ENCODE results near the gene TLN1.

The TLN1 gene

DNA sequence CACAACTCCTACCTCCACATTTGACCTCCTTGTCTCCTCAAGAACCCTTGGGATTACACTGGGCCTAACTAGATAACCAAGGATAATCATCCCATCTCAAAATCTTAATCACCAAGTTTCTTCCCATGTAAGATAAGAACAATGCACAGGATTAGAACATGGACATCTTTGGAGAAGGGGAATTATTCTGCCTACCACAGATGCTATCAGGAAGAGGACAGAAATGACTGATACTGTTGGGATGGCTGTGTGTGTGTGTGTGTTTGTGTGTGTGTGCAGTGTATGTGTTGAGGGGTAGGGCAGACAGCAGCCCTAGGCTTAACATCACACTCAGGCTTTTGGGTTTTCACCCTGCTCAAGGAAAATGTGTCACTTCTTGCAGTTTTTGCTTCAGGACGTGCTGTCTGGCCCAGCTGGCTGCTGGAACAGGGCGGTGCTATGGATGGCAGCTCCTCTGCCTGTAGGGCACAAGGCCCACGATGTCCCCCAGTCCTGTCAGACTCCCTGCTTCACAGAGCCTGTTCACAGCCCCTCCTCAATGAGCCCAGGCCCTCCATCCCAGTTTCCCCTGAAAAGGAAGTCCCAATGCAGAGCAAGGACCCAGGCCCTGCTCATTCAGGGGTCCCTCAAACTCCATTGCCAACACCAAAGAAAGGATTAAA is 50.5 kb downstream of the TLN1 start:
- no peak for DNase-seq

DNA sequence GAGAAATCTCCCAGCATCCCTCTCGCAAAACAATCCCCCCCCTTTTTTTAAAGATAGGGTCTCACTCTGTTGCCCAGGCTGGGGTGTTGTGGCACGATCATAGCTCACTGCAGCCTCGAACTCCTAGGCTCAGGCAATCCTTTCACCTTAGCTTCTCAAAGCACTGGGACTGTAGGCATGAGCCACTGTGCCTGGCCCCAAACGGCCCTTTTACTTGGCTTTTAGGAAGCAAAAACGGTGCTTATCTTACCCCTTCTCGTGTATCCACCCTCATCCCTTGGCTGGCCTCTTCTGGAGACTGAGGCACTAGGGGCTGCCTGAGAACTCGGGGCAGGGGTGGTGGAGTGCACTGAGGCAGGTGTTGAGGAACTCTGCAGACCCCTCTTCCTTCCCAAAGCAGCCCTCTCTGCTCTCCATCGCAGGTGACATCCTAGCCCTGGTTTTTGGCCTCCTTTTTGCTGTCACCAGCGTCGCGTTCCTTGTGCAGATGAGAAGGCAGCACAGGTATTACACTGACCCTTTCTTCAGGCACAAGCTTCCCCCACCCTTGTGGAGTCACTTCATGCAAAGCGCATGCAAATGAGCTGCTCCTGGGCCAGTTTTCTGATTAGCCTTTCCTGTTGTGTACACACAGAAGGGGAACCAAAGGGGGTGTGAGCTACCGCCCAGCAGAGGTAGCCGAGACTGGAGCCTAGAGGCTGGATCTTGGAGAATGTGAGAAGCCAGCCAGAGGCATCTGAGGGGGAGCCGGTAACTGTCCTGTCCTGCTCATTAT is 51.5 kb downstream of the TLN1 start:
- DNase-seq: no peak

DNA sequence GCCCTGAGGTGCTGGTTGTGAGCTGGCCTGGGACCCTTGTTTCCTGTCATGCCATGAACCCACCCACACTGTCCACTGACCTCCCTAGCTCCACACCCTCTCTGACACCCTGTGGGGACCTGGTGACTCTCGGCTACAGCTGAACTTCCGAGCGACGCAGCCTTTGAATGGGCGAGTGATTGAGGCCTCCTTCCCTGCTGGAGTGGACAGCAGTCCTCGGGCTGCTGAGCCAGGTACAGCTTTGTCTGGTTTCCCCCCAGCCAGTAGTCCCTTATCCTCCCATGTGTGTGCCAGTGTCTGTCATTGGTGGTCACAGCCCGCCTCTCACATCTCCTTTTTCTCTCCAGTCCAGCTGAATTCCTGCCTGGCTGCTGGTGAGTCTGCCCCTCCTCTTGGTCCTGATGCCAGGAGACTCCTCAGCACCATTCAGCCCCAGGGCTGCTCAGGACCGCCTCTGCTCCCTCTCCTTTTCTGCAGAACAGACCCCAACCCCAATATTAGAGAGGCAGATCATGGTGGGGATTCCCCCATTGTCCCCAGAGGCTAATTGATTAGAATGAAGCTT is 52.1 kb downstream of the TLN1 start:
- DNase-seq: no peak

DNA sequence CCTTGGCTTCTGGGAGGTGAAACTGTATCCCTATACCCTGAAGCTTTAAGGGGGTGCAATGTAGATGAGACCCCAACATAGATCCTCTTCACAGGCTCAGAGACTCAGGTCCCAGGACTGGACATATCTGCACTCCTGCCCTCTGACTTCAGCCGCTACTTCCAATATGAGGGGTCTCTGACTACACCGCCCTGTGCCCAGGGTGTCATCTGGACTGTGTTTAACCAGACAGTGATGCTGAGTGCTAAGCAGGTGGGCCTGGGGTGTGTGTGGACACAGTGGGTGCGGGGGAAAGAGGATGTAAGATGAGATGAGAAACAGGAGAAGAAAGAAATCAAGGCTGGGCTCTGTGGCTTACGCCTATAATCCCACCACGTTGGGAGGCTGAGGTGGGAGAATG is 52.9 kb downstream of the TLN1 start:
- no peak for DNase-seq

DNA sequence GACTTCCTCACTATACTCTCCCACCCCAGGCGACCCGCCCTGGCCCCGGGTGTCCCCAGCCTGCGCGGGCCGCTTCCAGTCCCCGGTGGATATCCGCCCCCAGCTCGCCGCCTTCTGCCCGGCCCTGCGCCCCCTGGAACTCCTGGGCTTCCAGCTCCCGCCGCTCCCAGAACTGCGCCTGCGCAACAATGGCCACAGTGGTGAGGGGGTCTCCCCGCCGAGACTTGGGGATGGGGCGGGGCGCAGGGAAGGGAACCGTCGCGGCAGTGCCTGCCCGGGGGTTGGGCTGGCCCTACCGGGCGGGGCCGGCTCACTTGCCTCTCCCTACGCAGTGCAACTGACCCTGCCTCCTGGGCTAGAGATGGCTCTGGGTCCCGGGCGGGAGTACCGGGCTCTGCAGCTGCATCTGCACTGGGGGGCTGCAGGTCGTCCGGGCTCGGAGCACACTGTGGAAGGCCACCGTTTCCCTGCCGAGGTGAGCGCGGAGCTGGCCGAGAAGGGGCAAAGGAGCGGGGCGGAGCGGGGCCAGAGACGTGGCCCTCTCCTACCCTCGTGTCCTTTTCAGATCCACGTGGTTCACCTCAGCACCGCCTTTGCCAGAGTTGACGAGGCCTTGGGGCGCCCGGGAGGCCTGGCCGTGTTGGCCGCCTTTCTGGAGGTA is 56.1 kb downstream of the TLN1 start:
- peak; percentile 73 for DNase-seq

DNA sequence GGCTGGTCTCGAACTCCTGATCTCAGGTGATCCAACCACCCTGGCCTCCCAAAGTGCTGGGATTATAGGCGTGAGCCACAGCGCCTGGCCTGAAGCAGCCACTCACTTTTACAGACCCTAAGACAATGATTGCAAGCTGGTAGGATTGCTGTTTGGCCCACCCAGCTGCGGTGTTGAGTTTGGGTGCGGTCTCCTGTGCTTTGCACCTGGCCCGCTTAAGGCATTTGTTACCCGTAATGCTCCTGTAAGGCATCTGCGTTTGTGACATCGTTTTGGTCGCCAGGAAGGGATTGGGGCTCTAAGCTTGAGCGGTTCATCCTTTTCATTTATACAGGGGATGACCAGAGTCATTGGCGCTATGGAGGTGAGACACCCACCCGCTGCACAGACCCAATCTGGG is 56.8 kb downstream of the TLN1 start:
- DNase-seq: no peak

DNA sequence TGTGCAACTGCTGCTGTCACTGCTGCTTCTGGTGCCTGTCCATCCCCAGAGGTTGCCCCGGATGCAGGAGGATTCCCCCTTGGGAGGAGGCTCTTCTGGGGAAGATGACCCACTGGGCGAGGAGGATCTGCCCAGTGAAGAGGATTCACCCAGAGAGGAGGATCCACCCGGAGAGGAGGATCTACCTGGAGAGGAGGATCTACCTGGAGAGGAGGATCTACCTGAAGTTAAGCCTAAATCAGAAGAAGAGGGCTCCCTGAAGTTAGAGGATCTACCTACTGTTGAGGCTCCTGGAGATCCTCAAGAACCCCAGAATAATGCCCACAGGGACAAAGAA is 58.0 kb downstream of the TLN1 start:
- no peak for DNase-seq

DNA sequence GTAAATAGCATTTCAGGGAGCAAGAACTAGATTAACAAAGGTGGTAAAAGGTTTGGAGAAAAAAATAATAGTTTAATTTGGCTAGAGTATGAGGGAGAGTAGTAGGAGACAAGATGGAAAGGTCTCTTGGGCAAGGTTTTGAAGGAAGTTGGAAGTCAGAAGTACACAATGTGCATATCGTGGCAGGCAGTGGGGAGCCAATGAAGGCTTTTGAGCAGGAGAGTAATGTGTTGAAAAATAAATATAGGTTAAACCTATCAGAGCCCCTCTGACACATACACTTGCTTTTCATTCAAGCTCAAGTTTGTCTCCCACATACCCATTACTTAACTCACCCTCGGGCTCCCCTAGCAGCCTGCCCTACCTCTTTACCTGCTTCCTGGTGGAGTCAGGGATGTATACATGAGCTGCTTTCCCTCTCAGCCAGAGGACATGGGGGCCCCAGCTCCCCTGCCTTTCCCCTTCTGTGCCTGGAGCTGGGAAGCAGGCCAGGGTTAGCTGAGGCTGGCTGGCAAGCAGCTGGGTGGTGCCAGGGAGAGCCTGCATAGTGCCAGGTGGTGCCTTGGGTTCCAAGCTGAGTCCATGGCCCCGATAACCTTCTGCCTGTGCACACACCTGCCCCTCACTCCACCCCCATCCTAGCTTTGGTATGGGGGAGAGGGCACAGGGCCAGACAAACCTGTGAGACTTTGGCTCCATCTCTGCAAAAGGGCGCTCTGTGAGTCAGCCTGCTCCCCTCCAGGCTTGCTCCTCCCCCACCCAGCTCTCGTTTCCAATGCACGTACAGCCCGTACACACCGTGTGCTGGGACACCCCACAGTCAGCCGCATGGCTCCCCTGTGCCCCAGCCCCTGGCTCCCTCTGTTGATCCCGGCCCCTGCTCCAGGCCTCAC is 58.6 kb downstream of the TLN1 start, which contains the start of gene CA9:
TSS of gene CA9 (plus strand) at position 797 of the 893 bp plus-strand sequence. CDS start at position 829, 32 bp downstream.
- no peak for DNase-seq

DNA sequence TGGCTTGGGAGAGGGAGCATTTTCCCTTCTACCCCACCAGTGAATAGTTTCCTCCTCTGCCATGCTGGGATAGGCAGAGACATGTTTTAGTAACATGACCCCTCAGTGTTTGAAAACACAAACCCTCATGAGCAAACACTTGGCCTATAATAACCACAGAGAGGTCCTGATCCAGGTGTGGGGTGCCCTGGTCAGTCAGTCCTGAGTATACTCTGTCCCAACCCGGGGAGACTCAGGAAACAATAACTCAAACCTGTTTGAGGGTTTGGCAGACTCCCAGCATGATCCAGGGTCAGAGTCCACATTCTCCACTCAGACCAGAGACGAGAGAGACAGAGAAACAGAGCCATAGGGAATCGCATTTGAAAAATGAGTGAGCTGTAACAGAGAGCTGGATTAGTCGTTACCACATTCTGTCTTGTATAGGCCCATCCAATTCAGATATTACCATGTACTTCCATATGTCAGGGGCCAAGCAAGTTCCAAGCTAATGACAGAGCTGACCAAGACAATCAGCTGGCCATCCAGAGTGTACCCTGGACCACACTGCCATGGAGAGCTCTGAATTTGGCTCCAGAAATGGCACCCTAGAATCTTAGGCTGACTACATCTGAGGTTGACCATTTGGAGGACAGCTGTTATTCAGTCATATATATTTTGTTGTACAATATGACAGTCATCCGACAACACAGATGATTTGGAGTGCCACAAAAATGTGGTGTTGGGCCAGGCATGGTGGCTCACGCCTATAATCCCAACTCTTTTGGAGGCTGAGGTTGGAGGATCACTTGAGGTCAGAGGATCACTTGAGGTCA is 62.5 kb downstream of the TLN1 start:
- no peak for DNase-seq

DNA sequence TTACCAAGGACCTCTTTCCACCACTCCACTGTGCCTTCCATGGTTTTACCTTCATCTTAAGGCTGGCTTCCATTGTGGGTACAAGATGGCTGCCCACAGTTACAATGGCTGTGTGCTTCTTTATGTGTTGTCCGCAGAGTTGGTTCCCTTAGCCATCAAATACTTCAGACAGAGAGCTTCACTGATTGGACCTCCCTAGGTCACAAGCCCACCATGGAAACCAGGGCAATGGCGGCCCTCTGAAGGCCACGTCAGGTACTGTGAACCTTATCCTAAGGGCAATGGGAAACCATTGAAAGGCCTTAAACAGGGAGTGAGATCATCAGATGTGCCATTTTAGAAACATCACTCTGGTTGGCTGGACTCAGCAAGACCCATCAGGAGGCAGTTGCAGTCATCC is 64.1 kb downstream of the TLN1 start:
- no peak for DNase-seq

DNA sequence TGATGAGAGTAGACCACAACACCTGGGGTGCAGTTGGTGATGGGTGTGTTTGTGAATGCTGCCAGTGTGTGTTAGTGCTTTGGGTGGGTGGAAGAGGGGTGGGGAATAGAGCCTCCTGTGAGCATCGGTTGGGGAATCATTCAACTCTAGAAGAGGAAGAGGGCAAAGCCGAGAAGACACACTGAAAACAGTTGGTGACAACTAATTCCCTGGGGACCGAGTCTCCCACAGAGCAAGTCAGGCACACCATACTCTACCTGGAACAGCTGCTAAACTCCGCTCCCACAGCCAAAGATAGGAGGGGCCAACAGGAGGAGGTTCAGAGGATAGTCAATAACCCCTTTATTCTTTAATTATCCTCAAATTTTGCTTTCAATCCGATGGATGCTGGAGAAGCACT is 65.4 kb downstream of the TLN1 start:
- no peak for DNase-seq

DNA sequence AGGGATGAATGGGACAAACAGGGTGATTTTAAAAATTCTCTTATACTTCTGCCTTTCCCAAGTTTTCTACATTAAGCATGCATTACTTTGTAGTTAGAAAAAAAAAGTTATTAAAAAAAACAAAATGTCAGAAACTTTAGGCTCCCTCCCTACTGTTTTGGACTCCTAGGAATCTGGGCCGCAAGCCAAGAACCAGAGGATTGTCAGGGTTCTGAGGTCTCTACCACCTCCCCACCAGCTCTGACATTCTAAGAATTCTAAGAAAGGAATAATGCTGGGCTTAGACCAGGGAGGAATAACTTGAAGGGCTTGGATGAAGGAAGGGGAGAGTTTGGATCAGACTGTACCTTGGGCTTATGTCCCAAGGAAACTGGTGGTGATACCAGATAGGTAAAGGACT is 66.0 kb downstream of the TLN1 start:
- DNase-seq: no peak

DNA sequence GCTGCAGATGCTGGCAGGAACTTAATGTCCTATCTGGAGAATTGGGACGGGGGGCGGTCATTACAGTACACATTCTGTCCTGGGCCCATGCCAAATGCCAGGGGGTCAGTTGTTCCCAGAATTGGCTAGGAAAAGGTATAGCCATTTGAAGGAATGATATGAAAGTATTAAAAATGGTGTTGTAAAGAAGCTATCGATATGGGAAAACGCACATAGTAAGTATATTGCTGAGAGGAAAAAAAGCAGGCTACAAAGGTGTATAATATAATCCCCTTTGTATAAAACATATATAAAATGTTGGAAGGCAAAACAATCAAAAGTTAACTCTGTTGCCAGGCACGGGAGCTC is 66.5 kb downstream of the TLN1 start:
- no peak for DNase-seq

DNA sequence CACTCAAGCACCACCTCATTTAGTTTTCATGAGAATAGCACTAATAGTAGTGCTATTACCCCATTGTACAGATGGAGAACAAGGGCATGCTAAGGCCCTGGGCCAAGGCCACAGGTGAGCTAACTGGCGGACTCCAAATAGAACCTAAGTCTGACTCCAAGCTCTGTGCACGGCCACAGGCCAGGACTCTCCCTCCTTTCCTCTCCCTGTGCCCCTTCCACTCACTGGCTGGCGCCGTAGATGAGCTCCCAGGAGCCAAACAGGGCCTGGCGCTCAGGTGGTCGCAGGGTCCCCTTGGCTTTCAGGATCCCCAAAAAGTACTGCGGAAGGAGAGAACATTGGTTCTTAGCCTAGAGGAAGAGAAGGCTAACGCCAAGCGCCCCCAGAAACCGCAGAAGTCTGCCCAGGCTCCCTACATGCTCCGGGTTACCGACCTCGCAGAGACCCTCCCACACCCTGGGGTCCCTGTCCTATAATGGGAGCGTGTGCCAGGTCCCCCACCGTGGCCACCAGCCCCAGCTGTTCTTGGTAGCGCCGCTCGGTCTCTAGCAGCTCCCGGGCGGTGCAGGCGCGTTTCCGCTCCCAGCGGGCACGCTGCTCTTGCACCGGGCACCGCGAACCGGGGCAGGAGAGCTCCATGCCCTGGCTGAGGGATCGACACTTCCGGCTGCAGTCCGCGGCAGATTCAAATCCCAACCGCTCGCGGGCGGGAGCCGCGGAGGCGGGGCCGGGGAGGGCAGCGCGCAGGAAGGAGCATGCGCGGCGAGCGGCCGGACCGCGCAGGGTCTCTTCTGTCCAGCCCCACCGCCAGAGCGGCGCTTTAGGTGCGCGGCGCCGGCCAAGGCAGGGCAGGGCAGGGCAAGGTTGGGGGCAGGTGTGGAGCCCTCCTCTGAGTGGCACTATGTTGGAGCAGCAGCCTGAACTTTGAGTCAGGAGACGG is 67.2 kb downstream of the TLN1 start, which contains the start of gene ARHGEF39:
TSS of gene ARHGEF39 (minus strand) at position 665 of the 940 bp plus-strand sequence. CDS start at position 639, 26 bp downstream.
- DNase-seq: peak; percentile 91

DNA sequence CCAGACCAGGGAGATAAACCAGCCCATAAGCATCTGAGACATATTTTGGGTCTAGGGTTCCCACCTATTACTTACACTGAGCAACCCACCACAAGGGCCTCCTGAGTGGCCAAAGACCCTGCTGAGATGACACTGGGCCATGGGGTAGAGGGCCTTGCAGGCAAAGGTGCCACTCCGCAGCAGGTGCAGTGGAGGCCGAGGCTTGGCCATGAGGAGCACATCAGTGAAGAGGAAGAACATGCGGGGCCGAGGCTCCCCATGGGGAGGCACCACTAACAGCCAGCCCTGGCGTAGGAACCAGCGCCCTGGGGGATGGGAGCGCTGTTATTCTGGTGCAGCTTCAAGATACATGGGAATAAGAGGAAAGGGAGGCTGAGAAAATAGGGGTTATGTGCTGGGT is 69.6 kb downstream of the TLN1 start:
- DNase-seq: no peak

DNA sequence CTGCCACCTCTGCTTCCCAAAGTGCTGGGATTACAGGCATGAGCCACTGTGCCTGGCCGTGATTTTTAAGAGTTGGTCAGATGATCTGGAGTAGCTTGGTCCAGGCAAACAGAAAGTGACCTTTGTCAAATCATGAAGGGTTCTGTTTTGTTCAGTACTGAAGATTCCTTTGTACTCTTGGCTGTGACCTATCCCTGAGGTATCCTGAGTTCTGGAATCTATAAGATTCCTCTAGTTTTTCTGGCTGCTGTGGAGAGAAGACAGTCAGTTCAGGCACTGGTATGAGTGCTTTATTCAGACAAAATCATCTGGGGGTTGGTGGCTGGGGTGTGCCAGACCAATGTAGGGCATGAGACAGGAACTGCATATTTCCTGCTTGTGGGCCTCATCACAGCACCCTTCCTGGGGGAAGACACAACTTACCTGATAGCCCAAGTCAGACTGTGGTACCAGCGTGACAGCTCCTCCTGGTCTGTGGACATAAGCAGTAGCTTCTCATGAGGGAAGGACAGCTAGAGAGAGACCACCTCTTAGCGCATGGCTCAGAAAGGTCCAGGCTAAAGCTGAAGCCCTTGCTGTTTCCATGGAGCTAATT is 70.1 kb downstream of the TLN1 start:
- DNase-seq: peak; percentile 78

DNA sequence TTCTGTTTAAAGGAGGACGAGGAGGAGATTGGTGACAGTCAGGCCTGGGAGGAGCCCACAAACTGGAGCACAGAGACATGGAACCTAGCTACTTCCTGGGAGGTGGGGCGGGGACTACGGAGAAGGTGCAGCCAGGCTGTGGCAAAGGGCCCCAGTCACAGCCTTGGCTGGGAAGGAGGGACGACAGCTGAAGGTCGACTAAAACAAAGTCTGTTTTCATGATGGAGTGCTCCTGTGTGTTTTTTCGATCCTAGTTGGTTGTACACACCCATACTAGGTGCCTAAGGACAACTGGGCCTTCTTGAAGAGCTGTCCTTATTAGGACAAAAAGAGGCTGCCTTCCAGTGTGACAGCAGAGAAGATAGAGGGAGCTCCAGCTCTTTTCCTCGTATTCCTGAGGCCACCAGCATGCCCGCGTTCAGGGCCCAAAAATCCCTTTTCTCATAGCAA is 71.0 kb downstream of the TLN1 start:
- DNase-seq: no peak

DNA sequence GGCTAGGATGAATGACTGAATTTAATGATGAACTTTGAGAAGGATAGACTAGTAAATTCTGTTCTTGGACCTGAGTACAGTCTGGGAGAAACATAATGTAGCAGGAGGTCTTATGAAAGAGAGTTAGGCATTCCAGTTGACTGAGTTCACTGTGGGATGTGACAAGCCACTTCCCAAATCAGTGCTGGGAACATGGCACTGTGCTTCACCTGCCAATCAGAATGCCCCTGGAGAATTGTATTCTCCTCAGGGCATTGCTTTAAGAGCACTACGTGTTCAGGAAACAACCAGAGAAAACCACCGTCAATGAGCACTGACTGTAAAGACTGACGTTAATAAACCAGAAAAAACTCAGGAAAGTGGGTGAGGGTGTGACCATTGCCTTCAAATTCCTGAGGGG is 72.7 kb downstream of the TLN1 start:
- DNase-seq: no peak

DNA sequence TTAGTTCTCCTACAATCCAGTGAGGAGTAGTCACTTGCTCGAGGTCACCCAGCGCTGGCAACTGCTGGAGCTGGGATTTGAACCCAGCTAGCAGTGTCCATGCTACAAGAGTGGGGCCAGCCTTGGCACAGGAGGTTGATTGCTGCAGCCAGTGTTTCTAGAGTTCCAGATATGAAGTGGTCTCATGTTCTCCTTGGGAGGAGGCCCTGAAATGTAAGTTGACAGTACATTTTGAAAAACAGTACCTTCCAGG is 73.1 kb downstream of the TLN1 start:
- DNase-seq: no peak

Data from activated effector memory CD4-positive, alpha-beta T cell treated with anti-CD3 and anti-CD28 coated beads, Interleukin-2, amount 50 U/mL, for 16 hours (primary cell).